NCI-H510A (cell line): Measurements from ENCODE around the gene ARMC6.

Experiments
- DNase-seq: peaks from one replicate; lab custom pipeline; 2025; lab: John Stamatoyannopoulos, UW

Gene ARMC6

GRCh38 chr19:19033426-19034203, at the start of gene ARMC6, which contains the start of gene SUGP2:
Gene ARMC6, plus strand, starts transcription at chr19:19033603. Its CDS starts 607 bp downstream, at chr19:19034210.
Gene SUGP2, minus strand, starts transcription at chr19:19033517. Its CDS starts 2,446 bp downstream, at chr19:19031071.
- DNase-seq, result peak; percentile 65

- DNase-seq, result no peak
Measured at GRCh38 chr19:18984251-18984650, 49.2 kb upstream of the ARMC6 start.

GRCh38 chr19:18985257-18985656, 48.1 kb upstream of the ARMC6 start:
- no peak for DNase-seq

GRCh38 chr19:18987456-18987855, 45.9 kb upstream of the ARMC6 start:
- no peak for DNase-seq

GRCh38 chr19:18989316-18989715, 44.1 kb upstream of the ARMC6 start:
- no peak for DNase-seq

GRCh38 chr19:18990128-18990708, 43.2 kb upstream of the ARMC6 start:
- no peak for DNase-seq

GRCh38 chr19:18991006-18991405, 42.4 kb upstream of the ARMC6 start:
- no peak for DNase-seq

- DNase-seq, result no peak
Measured at GRCh38 chr19:18991468-18991867, 41.9 kb upstream of the ARMC6 start.

- no peak for DNase-seq
Measured at GRCh38 chr19:18992696-18993095, 40.7 kb upstream of the ARMC6 start.

- no peak for DNase-seq
Measured at GRCh38 chr19:18993115-18993514, 40.3 kb upstream of the ARMC6 start.

GRCh38 chr19:18995804-18996241, 37.6 kb upstream of the ARMC6 start:
- peak; percentile 32 for DNase-seq

- no peak for DNase-seq
Measured at GRCh38 chr19:18996351-18996750, 37.1 kb upstream of the ARMC6 start.

- DNase-seq, result no peak
Measured at GRCh38 chr19:18996796-18997394, 36.5 kb upstream of the ARMC6 start.

- DNase-seq, result no peak
Measured at GRCh38 chr19:18998276-18998675, 35.1 kb upstream of the ARMC6 start.

GRCh38 chr19:18999016-18999758, 34.2 kb upstream of the ARMC6 start:
- DNase-seq, result no peak

- DNase-seq, result no peak
Measured at GRCh38 chr19:18999896-19000620, 33.3 kb upstream of the ARMC6 start.

GRCh38 chr19:19004144-19004543, 29.3 kb upstream of the ARMC6 start:
- no peak for DNase-seq

- no peak for DNase-seq
Measured at GRCh38 chr19:19006213-19006612, 27.2 kb upstream of the ARMC6 start.

- DNase-seq, result no peak
Measured at GRCh38 chr19:19009951-19010350, 23.5 kb upstream of the ARMC6 start.

- no peak for DNase-seq
Measured at GRCh38 chr19:19010551-19010950, 22.9 kb upstream of the ARMC6 start.

- DNase-seq, result no peak
Measured at GRCh38 chr19:19021115-19021514, 12.3 kb upstream of the ARMC6 start.
